ENCODE data around the gene C16orf46.

C16orf46 gene

GRCh38 chr16:81096715-81097208 lies 19.7 kb upstream of the C16orf46 start:
- Histone ChIP-seq H3K9me2 (replicated peaks; ENCODE audit: control insufficient read depth, low read length) (no peaks in the 10 kb centered on the region), H3K4me3 (ENCODE audit: low read length) (peak overlapping the region; percentile 51), H3K27ac (ENCODE audit: low read depth, low read length) (no peak overlapping the region)

GRCh38 chr16:81095953-81096714 lies 19.1 kb upstream of the C16orf46 start, which contains the start of gene GCSH:
Gene GCSH (minus strand): TSS chr16:81096395. CDS start chr16:81096278, 117 bp downstream.
- no peak for TF ChIP-seq CTCF (IDR thresholded peaks at IDR 0.05; ENCODE audit: low read depth, low read length, poor library complexity, severe bottlenecking)
- no peak for TF ChIP-seq EZH2phosphoT487 (IDR thresholded peaks at IDR 0.05; ENCODE audit: borderline replicate concordance, low read length)
- H3K9me3 ChIP-seq (ENCODE audit: control insufficient read depth, insufficient read depth, low read length): no peaks in the 10 kb centered on the region
- H3K4me3 ChIP-seq (ENCODE audit: low read length): peak within 1 kb of the TSS; percentile 80
- H3F3A ChIP-seq (ENCODE audit: control insufficient read depth, insufficient read depth): no peaks in the 10 kb centered on the region
- H3K4me1 ChIP-seq (ENCODE audit: control insufficient read depth, low read length): peaks cover 25% of the 10 kb centered on the region
- peak within 1 kb of the TSS; percentile 62 for H3K4me2 ChIP-seq (ENCODE audit: low read length)
- no peaks in the 10 kb centered on the region for H3K9me2 ChIP-seq (replicated peaks; ENCODE audit: control insufficient read depth, low read length)
- peaks cover 11% of the 10 kb centered on the region for H3K36me3 ChIP-seq (ENCODE audit: control insufficient read depth, low read length)
- no peak within 1 kb of the TSS for H3K27ac ChIP-seq (ENCODE audit: low read depth, low read length)
- no peaks in the 10 kb centered on the region for H4K20me1 ChIP-seq (ENCODE audit: control insufficient read depth, insufficient read depth, low read depth, low read length)
- H3K79me2 ChIP-seq (ENCODE audit: control insufficient read depth, low read length): peaks cover 46% of the 10 kb centered on the region
- no peaks in the 10 kb centered on the region for H3K27me3 ChIP-seq (ENCODE audit: control insufficient read depth, low read length)

More at GRCh38 chr16:81096715-81097208, 19.7 kb upstream of the C16orf46 start:
- H3K9me3 ChIP-seq (ENCODE audit: control insufficient read depth, insufficient read depth, low read length): no peaks in the 10 kb centered on the region
- no peaks in the 10 kb centered on the region for H3F3A ChIP-seq (ENCODE audit: control insufficient read depth, insufficient read depth)
- no peaks in the 10 kb centered on the region for H3K27me3 ChIP-seq (ENCODE audit: control insufficient read depth, low read length)
- H3K4me1 ChIP-seq (ENCODE audit: control insufficient read depth, low read length): peaks cover 25% of the 10 kb centered on the region
- H3K79me2 ChIP-seq (ENCODE audit: control insufficient read depth, low read length): peaks cover 42% of the 10 kb centered on the region
- no peaks in the 10 kb centered on the region for H4K20me1 ChIP-seq (ENCODE audit: control insufficient read depth, insufficient read depth, low read depth, low read length)
- peaks cover 10% of the 10 kb centered on the region for H3K36me3 ChIP-seq (ENCODE audit: control insufficient read depth, low read length)
- H3K4me2 ChIP-seq (ENCODE audit: low read length): peak overlapping the region; percentile 60
- TF ChIP-seq CTCF (IDR thresholded peaks at IDR 0.05; ENCODE audit: low read depth, low read length, poor library complexity, severe bottlenecking) (no peak), EZH2phosphoT487 (IDR thresholded peaks at IDR 0.05; ENCODE audit: borderline replicate concordance, low read length) (no peak)

DNA sequence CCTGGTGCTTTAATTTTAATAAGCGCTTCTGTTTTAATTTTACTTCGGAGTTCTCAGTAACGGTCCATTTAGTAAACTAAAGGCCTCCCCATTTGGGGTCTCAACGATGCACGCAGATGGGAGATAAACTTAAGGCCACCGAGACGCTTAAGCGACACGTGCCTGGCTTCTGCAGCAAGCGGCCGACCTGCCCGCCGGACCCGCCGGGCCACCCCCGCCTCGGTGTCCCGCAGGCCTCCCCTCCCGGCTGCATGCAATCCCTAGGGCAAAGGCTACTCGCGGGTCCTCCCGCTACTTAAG lies 18.6 kb upstream of the C16orf46 start:
- TF ChIP-seq CTCF (IDR thresholded peaks at IDR 0.05; ENCODE audit: low read depth, low read length, poor library complexity, severe bottlenecking) (no peak), EZH2phosphoT487 (IDR thresholded peaks at IDR 0.05; ENCODE audit: borderline replicate concordance, low read length) (no peak)

More for the DNA sequence above, 18.6 kb upstream of the C16orf46 start:
- H3F3A ChIP-seq (ENCODE audit: control insufficient read depth, insufficient read depth): no peaks in the 10 kb centered on the region
- no peak overlapping the region for H3K27ac ChIP-seq (ENCODE audit: low read depth, low read length)
- peaks cover 25% of the 10 kb centered on the region for H3K4me1 ChIP-seq (ENCODE audit: control insufficient read depth, low read length)
- peak overlapping the region; percentile 62 for H3K4me2 ChIP-seq (ENCODE audit: low read length)
- no peaks in the 10 kb centered on the region for H3K9me3 ChIP-seq (ENCODE audit: control insufficient read depth, insufficient read depth, low read length)
- H3K9me2 ChIP-seq (replicated peaks; ENCODE audit: control insufficient read depth, low read length): no peaks in the 10 kb centered on the region
- H4K20me1 ChIP-seq (ENCODE audit: control insufficient read depth, insufficient read depth, low read depth, low read length): no peaks in the 10 kb centered on the region; the same call in 1 of the 2 replicates
- H3K27me3 ChIP-seq (ENCODE audit: control insufficient read depth, low read length): no peaks in the 10 kb centered on the region
- H3K79me2 ChIP-seq (ENCODE audit: control insufficient read depth, low read length): peaks cover 51% of the 10 kb centered on the region
- H3K36me3 ChIP-seq (ENCODE audit: control insufficient read depth, low read length): peaks cover 16% of the 10 kb centered on the region
- H3K4me3 ChIP-seq (ENCODE audit: low read length): peak overlapping the region; percentile 80

Measured in DOHH2 (cell line).